A549 (cell line): ENCODE measurements around the gene EMSY. TPM values are rescaled to one million over a fixed set of nuclear protein-coding genes. Genes with fewer than 3 reads are reported as not detected.

Experiments used
- ATAC-seq, 2 experiments: fragments of 200-7000 bp in 1 of 2; fragments of >200 bp in 1 of 2; cut with Nextera tagmentation in 1 of 2; cut with Tn5 transposase in 1 of 2; 3 replicates each; pipeline versions ENCODE4 v1.8.0 to v1.9.1; 2018 to 2020; ENCODE audit warnings: mild to moderate bottlenecking in 1 of 2, moderate library complexity in 1 of 2
- CTCF ChIA-PET: fragments of 300-600 bp; sonication (Branson Sonifier 250); formaldehyde crosslinking; extraction: SDS; loops from one replicate; lab custom pipeline; 2021; ENCODE audit warnings: antibody characterized with exemption, inconsistent platforms; lab: Yijun Ruan, JAX
- POLR2A ChIA-PET: fragments of 350-600 bp; formaldehyde crosslinking; extraction: SDS; loops from one replicate; lab custom pipeline; 2021; ENCODE audit warnings: antibody characterized with exemption, inconsistent platforms; lab: Yijun Ruan, JAX
- DNase-seq, 2 experiments: peaks; one replicate each; pipeline versions ENCODE4 v3.0.0 to v3.0.0-alpha.2; 2011 to 2016; ENCODE audit warnings: low read depth in 1 of 2, low spot score in 1 of 2
- FAIRE-seq: peaks from 2 replicates; lab custom pipeline; 2011; peaks lifted over from hg19 to GRCh38; lab: Jason Lieb, UNC
- H3K27ac ChIP-seq, 2 experiments: fragments of >200 bp; sonication (Bioruptor Twin); formaldehyde crosslinking; 3 replicates each; pipeline ENCODE4 v1.5.1; 2016 to 2017
- H3K4me1 ChIP-seq: fragments of >200 bp; sonication (Bioruptor Twin); formaldehyde crosslinking; 3 replicates; pipeline ENCODE4 v1.6.1; 2016
- H3K4me2 ChIP-seq: fragments of >200 bp; sonication (Bioruptor Twin); formaldehyde crosslinking; 3 replicates; pipeline ENCODE4 v1.6.1; 2016
- H3K4me3 ChIP-seq: fragments of >200 bp; sonication (Bioruptor Twin); formaldehyde crosslinking; 3 replicates; pipeline ENCODE4 v1.5.1; 2016
- H3K9me3 ChIP-seq: fragments of >200 bp; sonication (Bioruptor Twin); formaldehyde crosslinking; 3 replicates; pipeline ENCODE4 v1.6.1; 2016
- BHLHE40 ChIP-seq: IDR thresholded peaks from 2 replicates; pipeline ENCODE4 v1.6.1; 2012; ENCODE audit warnings: low read depth, low read length, inconsistent platforms
- CBX2 ChIP-seq: fragments of 200-600 bp; sonication (generic); IDR thresholded peaks from 2 replicates; pipeline ENCODE4 v1.6.1; 2016; ENCODE audit warnings: low read depth, mild to moderate bottlenecking, borderline replicate concordance
- CHD4 ChIP-seq: fragments of 200-600 bp; sonication (generic); IDR thresholded peaks from 2 replicates; pipeline ENCODE4 v1.6.1; 2016; ENCODE audit warnings: antibody characterized with exemption, mild to moderate bottlenecking, borderline replicate concordance
- ELK1 ChIP-seq: fragments of 150-350 bp; IDR thresholded peaks from 2 replicates; pipeline ENCODE4 v1.6.1; 2014; ENCODE audit warnings: low read depth, mild to moderate bottlenecking, low read length
- EP300 ChIP-seq, 2 experiments: fragments of >200 bp; sonication (Bioruptor Twin); formaldehyde crosslinking; IDR thresholded peaks; 2 replicates in 1 of 2; 3 replicates in 1 of 2; pipeline ENCODE4 v1.6.1; 2016 to 2017
- FOSB ChIP-seq: fragments of 250-450 bp; sonication (Bioruptor Pico); IDR thresholded peaks from 2 replicates; pipeline ENCODE4 v1.5.0; 2020; ENCODE audit warnings: mild to moderate bottlenecking, moderate library complexity
- FOSL2 ChIP-seq, 2 experiments: fragments of 450-650 bp in 1 of 2; fragments of >200 bp in 1 of 2; sonication (Bioruptor Twin) in 1 of 2; formaldehyde crosslinking; IDR thresholded peaks; 2 replicates each; pipeline versions ENCODE4 v1.5.0 to v1.6.1; 2016 to 2020; ENCODE audit warnings: mild to moderate bottlenecking in 1 of 2, moderate library complexity in 1 of 2
- FOXS1 ChIP-seq: fragments of 250-450 bp; sonication (Bioruptor Pico); IDR thresholded peaks from 2 replicates; pipeline ENCODE4 v1.5.0; 2020; ENCODE audit warnings: mild to moderate bottlenecking, moderate library complexity
- GATA3 ChIP-seq: IDR thresholded peaks from 2 replicates; pipeline ENCODE4 v1.6.1; 2012; ENCODE audit warnings: borderline replicate concordance
- HDAC2 ChIP-seq: fragments of 200-600 bp; sonication (generic); IDR thresholded peaks from 2 replicates; pipeline ENCODE4 v1.6.1; 2016
- HEYL ChIP-seq: fragments of 250-450 bp; sonication (Bioruptor Pico); IDR thresholded peaks from 2 replicates; pipeline ENCODE4 v1.8.0; 2021; ENCODE audit warnings: mild to moderate bottlenecking, moderate library complexity
- HMGXB4 ChIP-seq: fragments of 250-450 bp; sonication (Bioruptor Pico); IDR thresholded peaks from 2 replicates; pipeline ENCODE4 v1.5.0; 2021; ENCODE audit warnings: mild to moderate bottlenecking, moderate library complexity, borderline replicate concordance
- HOXB13 ChIP-seq: fragments of 250-450 bp; sonication (Bioruptor Pico); IDR thresholded peaks from 2 replicates; pipeline ENCODE4 v1.5.0; 2020; ENCODE audit warnings: low read depth, mild to moderate bottlenecking, moderate library complexity
- HOXB5 ChIP-seq: fragments of 250-450 bp; sonication (Bioruptor Pico); IDR thresholded peaks from 2 replicates; pipeline ENCODE4 v1.5.0; 2020; ENCODE audit warnings: mild to moderate bottlenecking, moderate library complexity
- JUN ChIP-seq, 2 experiments: fragments of >200 bp; sonication (Bioruptor Twin); formaldehyde crosslinking; IDR thresholded peaks; 2 replicates in 1 of 2; 3 replicates in 1 of 2; pipeline ENCODE4 v1.6.1; 2016 to 2017
- JUNB ChIP-seq: fragments of >200 bp; sonication (Bioruptor Twin); formaldehyde crosslinking; IDR thresholded peaks from 2 replicates; pipeline ENCODE4 v1.6.1; 2016
- KDM5A ChIP-seq: fragments of 200-600 bp; sonication (generic); IDR thresholded peaks from 2 replicates; pipeline ENCODE4 v1.6.1; 2016; ENCODE audit warnings: antibody characterized with exemption, mild to moderate bottlenecking
- MAFK ChIP-seq: fragments of 450-650 bp; IDR thresholded peaks from 2 replicates; pipeline ENCODE4 v1.6.1; 2014; ENCODE audit not compliant: partially characterized antibody
- MAZ ChIP-seq: fragments of 150-350 bp; IDR thresholded peaks from 2 replicates; pipeline ENCODE4 v1.6.1; 2014; ENCODE audit warnings: antibody characterized with exemption, low read depth, low read length, borderline replicate concordance
- NFE2L2 ChIP-seq: fragments of 150-350 bp; conservative IDR thresholded peaks from 2 replicates; pipeline ENCODE4 v1.6.1; 2014; ENCODE audit warnings: low read length
- POLR2AphosphoS2 ChIP-seq: conservative IDR thresholded peaks from 2 replicates; pipeline ENCODE4 v1.6.1; 2012; ENCODE audit warnings: low read length, improper control_type of control experiment, inconsistent platforms
- RAD21 ChIP-seq, 2 experiments: fragments of >200 bp in 1 of 2; sonication (Bioruptor Twin) in 1 of 2; formaldehyde crosslinking in 1 of 2; IDR thresholded peaks in 1 of 2; conservative IDR thresholded peaks in 1 of 2; 2 replicates in 1 of 2; 3 replicates in 1 of 2; pipeline ENCODE4 v1.6.1; 2012 to 2018; ENCODE audit warnings: inconsistent platforms in 1 of 2
- RFX5 ChIP-seq: fragments of 450-650 bp; IDR thresholded peaks from 2 replicates; pipeline ENCODE4 v1.7.1; 2014; ENCODE audit warnings: antibody characterized with exemption, mild to moderate bottlenecking, moderate library complexity
- SMC3 ChIP-seq: fragments of >200 bp; sonication (Bioruptor Twin); formaldehyde crosslinking; IDR thresholded peaks from 3 replicates; pipeline ENCODE4 v1.6.1; 2018; ENCODE audit warnings: inconsistent platforms
- TP53 ChIP-seq: fragments of 250-450 bp; sonication (Bioruptor Pico); IDR thresholded peaks from 2 replicates; pipeline ENCODE4 v1.5.0; 2021; ENCODE audit warnings: mild to moderate bottlenecking, moderate library complexity
- ZNF302 ChIP-seq: fragments of 250-450 bp; sonication (Bioruptor Pico); IDR thresholded peaks from 2 replicates; pipeline ENCODE4 v1.9.0; 2021; ENCODE audit warnings: inconsistent platforms, mild to moderate bottlenecking, moderate library complexity
- ZSCAN20 ChIP-seq: fragments of 250-450 bp; sonication (Bioruptor Pico); IDR thresholded peaks from 2 replicates; pipeline ENCODE4 v1.8.0; 2022; ENCODE audit warnings: mild to moderate bottlenecking, moderate library complexity
- WGBS: methylation state at CpG from one replicate; pipeline ENCODE4 v1.1.6; 2017; ENCODE audit errors: missing lambda C conversion rate; 5-methylcytosine and 5-hydroxymethylcytosine counted together
- polyA plus RNA-seq, 4 experiments: library from polyadenylated mRNA; depleted of rRNA in 3 of 4; stranded (reverse); fragments of >200 nt; fragmentation: RNase III in 1 of 4; extraction: RNeasy Plus Mini Kit Qiagen cat#74134 plus additional on column Dnase treatment in 1 of 4; gene quantifications; 2 replicates in 3 of 4; 3 replicates in 1 of 4; pipeline ENCODE4 v1.2.3, GENCODE V29; 2011 to 2017
- TF ChIP-seq, protein P1 (sequence below): IDR thresholded peaks from 2 replicates; pipeline ENCODE4 v1.6.1; 2012
- TF ChIP-seq, protein P2 (sequence below): fragments of >200 bp; sonication (Bioruptor Twin); formaldehyde crosslinking; IDR thresholded peaks from 3 replicates; pipeline ENCODE4 v1.5.1; 2016
- TF ChIP-seq, protein P3 (sequence below): IDR thresholded peaks from 2 replicates; pipeline ENCODE4 v1.6.1; 2012; ENCODE audit warnings: low read depth, borderline replicate concordance
- TF ChIP-seq, protein P4 (sequence below): fragments of >200 bp; sonication (Bioruptor Twin); formaldehyde crosslinking; IDR thresholded peaks from 2 replicates; pipeline ENCODE4 v1.6.1; 2016

The EMSY gene
- polyA plus RNA-seq, 2 of the 4 experiments (the other 2 are of a cell fraction) = 11.2 to 23.0 TPM

GRCh38 chr11:76554767-76555166, 109.9 kb downstream of the EMSY start:
- ChIA-PET CTCF (interaction anchor here (1.0 to 3.0 kb wide), 3 partner anchors 20 to 125 kb away, joined by 3 to 9 read pairs (median 3); no protein-coding TSS in a partner anchor), POLR2A (no interaction called here)
- FAIRE-seq = no peak
- no peak for ATAC-seq
- Histone ChIP-seq H3K9me3 (no peaks in the 10 kb centered on the region), H3K4me1 (no peaks in the 10 kb centered on the region), H3K4me3 (no peak overlapping the region), H3K27ac (no peak overlapping the region), H3K4me2 (no peak overlapping the region)
- WGBS = 97% methylated on average over 6 of the region's 6 CpGs
- TF ChIP-seq RFX5 = no peak
- TF ChIP-seq, protein P1, sequence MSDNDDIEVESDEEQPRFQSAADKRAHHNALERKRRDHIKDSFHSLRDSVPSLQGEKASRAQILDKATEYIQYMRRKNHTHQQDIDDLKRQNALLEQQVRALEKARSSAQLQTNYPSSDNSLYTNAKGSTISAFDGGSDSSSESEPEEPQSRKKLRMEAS = no peak
- TF ChIP-seq, protein P2, sequence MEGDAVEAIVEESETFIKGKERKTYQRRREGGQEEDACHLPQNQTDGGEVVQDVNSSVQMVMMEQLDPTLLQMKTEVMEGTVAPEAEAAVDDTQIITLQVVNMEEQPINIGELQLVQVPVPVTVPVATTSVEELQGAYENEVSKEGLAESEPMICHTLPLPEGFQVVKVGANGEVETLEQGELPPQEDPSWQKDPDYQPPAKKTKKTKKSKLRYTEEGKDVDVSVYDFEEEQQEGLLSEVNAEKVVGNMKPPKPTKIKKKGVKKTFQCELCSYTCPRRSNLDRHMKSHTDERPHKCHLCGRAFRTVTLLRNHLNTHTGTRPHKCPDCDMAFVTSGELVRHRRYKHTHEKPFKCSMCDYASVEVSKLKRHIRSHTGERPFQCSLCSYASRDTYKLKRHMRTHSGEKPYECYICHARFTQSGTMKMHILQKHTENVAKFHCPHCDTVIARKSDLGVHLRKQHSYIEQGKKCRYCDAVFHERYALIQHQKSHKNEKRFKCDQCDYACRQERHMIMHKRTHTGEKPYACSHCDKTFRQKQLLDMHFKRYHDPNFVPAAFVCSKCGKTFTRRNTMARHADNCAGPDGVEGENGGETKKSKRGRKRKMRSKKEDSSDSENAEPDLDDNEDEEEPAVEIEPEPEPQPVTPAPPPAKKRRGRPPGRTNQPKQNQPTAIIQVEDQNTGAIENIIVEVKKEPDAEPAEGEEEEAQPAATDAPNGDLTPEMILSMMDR = no peak
- TF ChIP-seq POLR2AphosphoS2 = no peak
- TF ChIP-seq, protein P3, sequence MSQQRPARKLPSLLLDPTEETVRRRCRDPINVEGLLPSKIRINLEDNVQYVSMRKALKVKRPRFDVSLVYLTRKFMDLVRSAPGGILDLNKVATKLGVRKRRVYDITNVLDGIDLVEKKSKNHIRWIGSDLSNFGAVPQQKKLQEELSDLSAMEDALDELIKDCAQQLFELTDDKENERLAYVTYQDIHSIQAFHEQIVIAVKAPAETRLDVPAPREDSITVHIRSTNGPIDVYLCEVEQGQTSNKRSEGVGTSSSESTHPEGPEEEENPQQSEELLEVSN = no peak
- TF ChIP-seq ZSCAN20 (CRISPR knock-in tag) = no peak
- TF ChIP-seq, protein P4, sequence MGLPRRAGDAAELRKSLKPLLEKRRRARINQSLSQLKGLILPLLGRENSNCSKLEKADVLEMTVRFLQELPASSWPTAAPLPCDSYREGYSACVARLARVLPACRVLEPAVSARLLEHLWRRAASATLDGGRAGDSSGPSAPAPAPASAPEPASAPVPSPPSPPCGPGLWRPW = no peak
- no peak for TF ChIP-seq NFE2L2
- no peak for TF ChIP-seq BHLHE40
- TF ChIP-seq HEYL (CRISPR knock-in tag) = no peak
- no peak for TF ChIP-seq HOXB13 (CRISPR knock-in tag)
- TF ChIP-seq JUNB = no peak
- no peak for TF ChIP-seq ZNF302 (CRISPR knock-in tag)
- no peak for TF ChIP-seq MAFK
- no peak for TF ChIP-seq TP53 (CRISPR knock-in tag)
- no peak for TF ChIP-seq SMC3
- no peak for TF ChIP-seq FOSB
- TF ChIP-seq HOXB5 (CRISPR knock-in tag) = no peak
- TF ChIP-seq MAZ = no peak
- no peak for DNase-seq

GRCh38 chr11:76557466-76557865, 112.6 kb downstream of the EMSY start:
- ChIA-PET CTCF (no interaction called here), POLR2A (no interaction called here)
- Histone ChIP-seq H3K4me2 (no peak overlapping the region), H3K4me3 (no peak overlapping the region), H3K9me3 (no peaks in the 10 kb centered on the region), H3K4me1 (no peaks in the 10 kb centered on the region), H3K27ac (no peak overlapping the region)
- DNase-seq (no peak), ATAC-seq (no peak), FAIRE-seq (no peak)
- WGBS = 86% methylated on average over 3 of the region's 3 CpGs
- no peak for TF ChIP-seq CBX2
- no peak for TF ChIP-seq JUNB
- TF ChIP-seq RAD21 (conservative IDR thresholded peaks at IDR 0.05 in 1 of 2, IDR thresholded peaks at IDR 0.05 in 1 of 2) = no peak
- no peak for TF ChIP-seq FOSL2 (IDR thresholded peaks at IDR 0.05)
- TF ChIP-seq FOSL2 (CRISPR knock-in tag; IDR thresholded peaks at IDR 0.05) = no peak
- TF ChIP-seq FOXS1 = no peak
- TF ChIP-seq EP300 (IDR thresholded peaks at IDR 0.05) = no peak
- TF ChIP-seq, protein P3 = no peak
- TF ChIP-seq JUN (IDR thresholded peaks at IDR 0.05) = no peak
- TF ChIP-seq, protein P4 = no peak
- no peak for TF ChIP-seq GATA3
- no peak for TF ChIP-seq MAZ
- TF ChIP-seq HDAC2 = no peak
- no peak for TF ChIP-seq ZSCAN20 (CRISPR knock-in tag)
- no peak for TF ChIP-seq ELK1
- TF ChIP-seq KDM5A = no peak
- no peak for TF ChIP-seq RFX5
- no peak for TF ChIP-seq HMGXB4 (CRISPR knock-in tag)
- no peak for TF ChIP-seq CHD4
